Activated naive CD8-positive, alpha-beta T cell treated with anti-CD3 and anti-CD28 coated beads, Interleukin-2, amount 50 U/mL, for 16 hours (primary cell): Measurements from ENCODE around the gene CLCC1.
"Not testable (repeated sequence)": the region's sequence is repeated elsewhere in the genome, so short reads cannot be mapped to it uniquely, and the experiment has no call there.

Source experiments
- DNase-seq: peaks from one replicate; pipeline ENCODE4 v3.0.0-alpha.2; 2020; ENCODE audit warnings: low read depth, low spot score

The CLCC1 gene

GRCh38 chr1:108963052-108963686 is at the start of gene CLCC1:
CLCC1 (minus strand) TSS chr1:108963484; CDS start chr1:108950437, 13,047 bp downstream.
- peak; percentile 81 for DNase-seq

GRCh38 chr1:109011335-109011734 is 48.1 kb upstream of the CLCC1 start:
- DNase-seq, result no peak

- not testable (repeated sequence) for DNase-seq
Observed at GRCh38 chr1:108996622-108997021, 33.3 kb upstream of the CLCC1 start.

GRCh38 chr1:108983114-108983513 is 19.8 kb upstream of the CLCC1 start:
- no peak for DNase-seq

GRCh38 chr1:108976658-108977057 is 13.4 kb upstream of the CLCC1 start:
- no peak for DNase-seq

- DNase-seq, result no peak
Observed at GRCh38 chr1:108972951-108973350, 9.7 kb upstream of the CLCC1 start.

GRCh38 chr1:108969346-108969745 is 6.1 kb upstream of the CLCC1 start:
- DNase-seq, result no peak

- no peak for DNase-seq
Observed at GRCh38 chr1:108962681-108963051, 618 bp downstream of the CLCC1 start.

GRCh38 chr1:108961752-108962486 is 1.4 kb downstream of the CLCC1 start:
- no peak for DNase-seq

GRCh38 chr1:108961198-108961597 is 2.1 kb downstream of the CLCC1 start:
- no peak for DNase-seq

- DNase-seq, result no peak
Observed at GRCh38 chr1:108960719-108961118, 2.6 kb downstream of the CLCC1 start.

- no peak for DNase-seq
Observed at GRCh38 chr1:108957888-108958287, 5.4 kb downstream of the CLCC1 start.

GRCh38 chr1:108955881-108956280 is 7.4 kb downstream of the CLCC1 start:
- no peak for DNase-seq

- DNase-seq, result no peak
Observed at GRCh38 chr1:108955111-108955510, 8.2 kb downstream of the CLCC1 start.

- no peak for DNase-seq
Observed at GRCh38 chr1:108953452-108953851, 9.8 kb downstream of the CLCC1 start.

- no peak for DNase-seq
Observed at GRCh38 chr1:108951242-108951641, 12.0 kb downstream of the CLCC1 start.

- no peak for DNase-seq
Observed at GRCh38 chr1:108949044-108949443, 14.2 kb downstream of the CLCC1 start.

GRCh38 chr1:108947871-108948525 is 15.3 kb downstream of the CLCC1 start:
- DNase-seq, result no peak

GRCh38 chr1:108936170-108936569 is 27.1 kb downstream of the CLCC1 start:
- DNase-seq, result no peak

GRCh38 chr1:108933944-108934343 is 29.3 kb downstream of the CLCC1 start:
- DNase-seq, result no peak

GRCh38 chr1:108927565-108927964 is 35.7 kb downstream of the CLCC1 start:
- DNase-seq, result not testable (repeated sequence)

- no peak for DNase-seq
Observed at GRCh38 chr1:108925920-108926319, 37.4 kb downstream of the CLCC1 start.

- DNase-seq, result no peak
Observed at GRCh38 chr1:108916788-108917187, 46.5 kb downstream of the CLCC1 start.
